Measurements from ENCODE around the gene CANT1.
"Not testable (repeated sequence)": the region's sequence is repeated elsewhere in the genome, so short reads cannot be mapped to it uniquely, and the experiment has no call there.

CANT1 gene

DNA sequence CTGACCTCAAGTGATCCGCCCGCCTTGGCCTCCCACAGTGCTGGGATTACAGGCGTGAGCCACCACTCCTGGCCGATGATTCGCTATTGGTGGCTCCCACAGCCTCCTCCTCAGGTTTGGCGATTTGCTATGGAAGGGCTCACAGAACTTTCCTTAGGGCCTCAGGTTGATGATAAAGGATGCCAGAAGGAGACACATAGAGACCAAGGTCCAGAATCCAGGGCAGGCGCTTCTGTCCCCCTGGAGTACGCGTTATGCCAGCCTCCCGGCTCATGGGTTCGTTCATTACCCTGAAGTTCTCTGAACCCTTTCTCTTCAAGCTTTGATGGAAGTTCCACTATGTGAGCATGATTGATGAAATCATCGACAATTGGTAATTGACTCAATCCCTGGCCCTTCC lies 49.8 kb downstream of the CANT1 start:
- DNase-seq (ENCODE audit: low read depth in 2 of 2), result no peak

DNA sequence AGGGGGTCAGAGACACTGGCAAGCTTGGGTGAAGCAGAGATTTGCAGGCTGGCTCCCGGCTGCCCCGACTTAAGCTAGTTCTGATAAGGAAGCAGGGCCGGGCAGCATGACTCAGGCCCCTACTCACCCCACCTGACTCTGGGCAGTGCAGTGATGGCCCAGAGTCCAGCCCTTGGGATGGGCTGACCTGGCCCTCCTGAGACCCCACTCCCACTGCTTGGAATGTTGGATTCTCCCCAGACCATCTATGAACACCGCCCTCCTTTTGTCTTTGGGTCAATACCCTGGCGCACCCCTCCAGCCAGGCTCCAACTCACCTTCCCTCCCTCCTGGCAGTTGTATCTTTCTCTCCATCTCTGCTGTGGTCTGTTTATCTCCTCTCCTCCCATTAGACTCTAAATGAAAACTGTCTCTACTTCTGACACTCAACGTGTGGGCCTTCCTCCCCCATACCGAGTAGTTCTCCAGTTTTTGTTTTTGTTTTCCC lies 50.9 kb downstream of the CANT1 start:
- no peak for DNase-seq (ENCODE audit: low read depth in 2 of 2)

DNA sequence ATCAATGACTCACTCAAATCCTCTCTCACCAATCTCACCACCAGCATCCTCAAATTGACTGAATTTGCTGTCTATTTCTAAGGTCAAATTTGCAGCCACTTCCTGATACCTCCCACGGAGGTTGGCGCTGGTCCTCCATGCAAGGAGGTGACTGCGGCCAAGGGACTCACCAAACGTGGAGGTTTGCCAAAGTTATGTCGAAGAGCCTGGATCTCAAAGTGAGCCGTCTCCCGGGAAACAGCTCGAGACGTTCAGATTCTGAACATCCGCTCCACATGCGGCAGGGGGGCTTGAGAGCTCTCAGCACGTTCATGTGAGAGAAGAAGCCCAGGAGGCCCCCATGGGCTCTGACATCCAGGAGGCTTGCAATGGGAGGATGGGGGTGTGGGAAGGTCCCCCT lies 52.4 kb downstream of the CANT1 start:
- no peak for DNase-seq (ENCODE audit: low read depth in 2 of 2)

DNA sequence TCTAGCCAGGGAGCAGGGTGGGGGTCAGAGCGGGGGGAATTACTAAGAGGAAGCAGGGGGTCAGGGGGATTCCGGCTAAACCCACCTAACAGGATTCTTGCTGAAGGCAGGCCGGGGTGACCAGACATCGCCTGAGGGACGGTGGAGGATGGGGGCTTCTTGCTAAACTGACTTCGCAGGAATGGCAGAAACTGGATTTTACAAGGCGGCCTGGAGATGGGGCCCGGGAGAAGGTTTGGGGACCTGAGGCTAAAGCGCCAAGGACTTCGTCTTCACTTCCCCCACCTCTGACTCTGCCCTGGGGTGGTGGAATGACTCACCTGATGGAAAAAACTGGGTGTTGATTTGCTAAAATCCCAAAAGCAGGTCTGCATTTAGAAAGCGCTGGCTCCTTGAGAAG lies 53.3 kb downstream of the CANT1 start:
- no peak for DNase-seq (ENCODE audit: low read depth in 2 of 2)

DNA sequence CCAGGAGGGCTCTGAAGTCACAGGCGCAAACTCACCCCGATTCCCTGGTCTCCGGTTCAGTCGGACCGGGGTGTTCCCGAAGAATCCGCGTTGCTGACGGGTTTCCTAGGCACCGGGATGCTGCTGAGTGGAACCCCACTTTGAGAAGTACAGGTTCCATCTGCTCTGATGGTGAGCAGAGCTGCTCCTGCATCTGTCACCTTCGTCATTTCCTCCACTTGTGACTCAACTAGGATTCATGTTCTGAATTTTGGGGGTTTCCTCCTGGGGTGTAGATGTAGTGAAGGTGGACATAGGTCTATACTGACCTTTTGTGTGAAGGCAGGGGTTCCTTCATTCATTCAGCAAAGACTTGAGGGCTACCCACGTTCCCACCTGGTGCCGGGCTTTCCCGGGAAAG lies 54.9 kb downstream of the CANT1 start:
- no peak for DNase-seq (ENCODE audit: low read depth in 2 of 2)

DNA sequence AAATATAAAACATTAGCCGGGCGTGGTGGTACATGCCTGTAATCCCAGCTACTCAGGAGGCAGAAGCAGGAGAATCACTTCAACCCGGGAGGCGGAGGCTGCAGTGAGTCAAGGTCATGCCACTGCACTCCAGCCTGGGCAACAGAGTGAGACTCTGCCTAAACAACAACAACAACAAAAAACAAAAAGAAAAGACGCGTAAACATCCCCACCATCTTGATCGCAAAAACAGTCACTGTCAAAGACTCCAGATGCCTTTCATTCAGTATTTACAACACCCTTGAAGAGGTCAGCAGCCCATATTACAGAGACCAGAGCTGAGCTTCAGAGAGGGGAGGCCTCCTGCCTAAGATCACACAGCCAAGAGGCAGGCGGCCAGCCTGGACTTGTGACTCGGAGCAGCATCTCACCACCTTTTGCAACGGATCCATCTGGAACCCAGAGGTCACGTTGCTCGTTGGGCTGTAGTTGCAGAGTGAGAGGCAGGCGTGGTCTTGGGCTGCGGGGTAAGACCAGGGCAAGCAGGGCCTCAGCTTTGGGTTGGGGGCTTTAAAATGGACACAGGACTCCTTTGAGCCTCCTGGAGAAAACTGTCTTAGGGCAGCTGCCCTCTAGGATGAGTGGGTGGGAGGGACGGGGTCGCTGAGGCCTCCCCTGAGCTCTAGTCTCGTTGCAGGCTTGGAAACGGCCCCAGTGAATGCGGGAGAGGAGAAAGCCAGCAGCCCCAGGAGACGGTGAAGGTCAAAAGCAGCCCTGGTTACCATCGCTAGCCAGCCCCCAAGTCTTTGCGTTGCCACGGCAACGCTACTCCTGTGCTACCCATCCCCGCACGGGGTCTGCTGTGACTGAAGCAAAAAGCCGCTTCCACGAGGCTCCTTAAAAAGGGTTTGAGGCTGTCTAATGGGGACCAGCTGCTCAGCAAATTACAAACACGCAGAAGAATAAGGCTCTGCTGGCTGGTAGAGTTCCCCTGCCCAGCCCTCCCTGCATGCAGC lies 55.9 kb downstream of the CANT1 start:
- no peak for DNase-seq (ENCODE audit: low read depth in 2 of 2)

DNA sequence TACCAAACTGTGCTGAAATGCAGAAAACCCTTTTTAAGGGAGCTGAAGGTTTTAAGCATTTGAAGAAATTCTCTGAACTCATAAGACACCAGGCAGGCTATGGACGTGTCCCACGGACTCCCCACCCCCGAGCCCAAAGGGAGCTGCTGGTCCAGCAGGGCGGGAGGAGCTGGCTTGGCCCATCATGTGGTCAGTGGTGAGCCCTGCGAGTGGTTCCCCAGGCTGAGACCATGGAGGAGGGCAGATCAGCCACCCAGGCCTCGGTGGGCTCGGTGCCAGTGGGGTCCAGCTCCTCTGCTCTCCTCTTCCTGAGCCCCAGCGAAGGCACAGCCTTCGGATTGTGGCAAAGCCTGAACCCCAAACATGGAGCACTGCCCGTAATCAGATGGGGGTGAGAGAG lies 56.9 kb downstream of the CANT1 start:
- DNase-seq (ENCODE audit: low read depth in 2 of 2), result no peak

DNA sequence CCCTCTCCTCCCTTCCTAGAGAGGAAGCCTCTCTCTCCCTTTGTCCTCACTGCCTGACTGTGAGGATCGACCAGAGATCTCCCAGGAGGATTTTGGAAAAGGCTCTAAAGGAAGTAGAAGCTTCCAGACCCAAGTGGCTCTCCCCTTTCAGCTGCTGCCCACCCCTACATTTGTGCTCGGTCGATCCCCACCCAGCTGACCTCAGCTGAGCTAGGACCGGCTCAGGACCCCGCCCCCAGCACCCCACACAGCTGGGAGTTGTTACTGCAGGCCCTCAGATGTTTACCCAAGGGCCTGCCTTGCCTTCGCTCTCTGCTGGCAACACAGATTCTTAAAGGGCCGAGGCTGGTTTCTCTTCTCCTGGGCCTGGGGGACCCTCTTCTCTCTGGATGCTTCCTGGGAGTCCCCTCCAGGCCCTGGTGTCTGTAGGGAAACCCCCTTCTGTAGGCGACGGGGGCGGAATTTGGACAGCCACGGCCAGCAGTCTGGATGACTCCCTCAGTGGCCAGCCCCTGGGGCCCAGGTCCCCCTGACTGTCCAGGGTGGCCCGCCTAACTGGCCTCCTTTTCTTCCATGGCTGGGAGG lies 57.5 kb downstream of the CANT1 start:
- no peak for DNase-seq (ENCODE audit: low read depth in 2 of 2)

DNA sequence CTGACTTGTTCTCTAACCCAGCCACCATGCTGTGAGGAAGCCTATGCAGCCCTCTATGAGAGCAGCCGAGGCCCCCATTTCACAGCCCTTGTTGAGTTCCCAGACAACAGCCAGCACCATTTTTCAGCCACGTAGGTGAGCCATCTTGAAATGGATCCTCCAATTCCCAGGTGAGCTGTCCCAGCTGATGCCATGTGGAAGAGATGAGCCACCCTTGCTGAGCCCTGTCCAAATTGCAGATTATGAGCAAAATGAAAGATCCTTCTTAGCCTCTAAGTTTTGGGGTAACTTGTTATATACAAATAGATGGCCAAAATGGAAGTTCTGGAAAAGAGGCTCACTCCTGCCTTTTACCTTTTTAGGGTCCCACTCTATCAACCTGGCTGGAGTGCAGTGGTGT lies 58.7 kb downstream of the CANT1 start:
- no peak for DNase-seq (ENCODE audit: low read depth in 2 of 2)

DNA sequence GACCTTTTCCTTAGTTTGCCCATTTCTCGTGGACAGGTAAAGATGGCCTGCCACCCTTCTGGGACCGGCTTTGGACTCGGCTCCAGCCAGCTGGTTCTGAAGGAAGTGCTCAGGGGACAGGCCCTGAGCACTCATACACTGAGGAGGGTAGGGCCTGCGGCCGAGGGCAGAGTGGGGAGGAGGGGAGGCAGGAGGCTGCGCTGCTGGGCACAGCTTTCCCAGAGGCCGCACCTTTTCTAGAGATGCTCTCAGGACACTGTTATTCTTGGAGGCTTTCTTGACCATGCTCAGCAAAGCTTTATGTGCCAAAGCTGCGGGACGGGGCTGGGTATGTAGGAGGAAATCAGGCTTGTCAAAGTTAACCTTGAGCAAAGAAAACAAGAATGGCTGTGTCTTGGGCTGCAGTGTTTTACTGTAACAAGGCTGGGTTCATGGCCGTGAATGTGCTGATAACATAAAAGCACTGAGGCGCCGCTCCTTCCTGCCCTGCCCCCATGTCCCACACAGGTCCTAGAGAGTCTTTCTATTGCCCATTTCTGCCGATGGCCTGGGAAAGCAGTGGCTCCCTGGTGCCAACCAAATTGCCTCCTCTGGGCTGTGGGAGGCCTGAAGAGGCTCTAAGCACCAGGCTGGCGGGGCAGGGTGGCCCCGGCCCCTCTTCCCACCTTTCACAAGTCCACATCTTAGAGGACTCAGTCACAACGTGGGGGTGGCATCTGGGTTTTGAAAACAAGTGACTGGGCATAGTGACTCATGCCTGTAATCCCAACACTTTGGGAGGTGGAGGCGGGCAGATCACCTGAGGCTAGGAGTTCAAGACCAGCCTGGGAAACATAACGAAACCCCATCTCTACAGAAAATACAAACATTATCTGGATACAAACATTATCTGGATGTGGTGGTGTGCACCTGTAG lies 62.1 kb downstream of the CANT1 start:
- no peak for DNase-seq (ENCODE audit: low read depth in 2 of 2)

DNA sequence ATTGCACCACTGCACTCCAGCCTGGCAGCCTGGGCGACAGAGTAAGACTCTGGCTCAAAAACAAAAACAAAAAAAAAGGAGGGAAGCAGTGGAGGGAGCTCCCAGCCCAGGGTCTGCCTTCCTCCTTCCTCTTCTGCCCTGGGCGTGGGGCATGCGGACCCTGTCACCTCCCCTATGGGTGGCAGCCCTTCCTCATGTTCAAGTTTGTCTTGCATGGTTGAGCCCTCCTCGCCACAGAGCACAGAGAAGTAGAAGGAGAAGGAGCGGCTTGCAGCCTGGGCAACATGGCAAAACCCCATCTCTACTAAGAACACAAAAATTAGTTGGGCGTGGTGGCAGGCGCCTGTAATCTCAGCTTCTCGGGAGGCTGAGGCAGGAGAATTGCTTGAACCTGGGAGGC lies 62.9 kb downstream of the CANT1 start:
- DNase-seq (ENCODE audit: low read depth in 2 of 2), result no peak

DNA sequence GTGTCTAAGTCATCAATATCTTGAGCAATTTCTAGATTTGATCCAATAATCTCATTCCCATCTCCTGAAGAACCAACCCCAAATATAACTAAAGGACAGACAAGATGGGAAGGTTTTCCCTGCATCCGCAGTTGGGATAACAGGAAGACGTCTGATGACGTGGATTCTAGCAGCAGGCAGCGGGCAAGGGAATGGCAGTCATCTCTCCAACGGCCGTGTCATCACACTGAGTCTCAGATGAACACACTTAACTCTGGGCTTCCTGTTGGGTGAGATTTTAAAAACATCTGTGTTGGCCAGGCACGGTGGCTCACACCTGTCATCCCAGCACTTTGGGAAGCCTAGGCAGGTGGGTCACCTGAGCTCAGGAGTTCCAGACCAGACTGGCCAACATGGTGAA lies 63.4 kb downstream of the CANT1 start:
- no peak for DNase-seq (ENCODE audit: low read depth in 2 of 2)

DNA sequence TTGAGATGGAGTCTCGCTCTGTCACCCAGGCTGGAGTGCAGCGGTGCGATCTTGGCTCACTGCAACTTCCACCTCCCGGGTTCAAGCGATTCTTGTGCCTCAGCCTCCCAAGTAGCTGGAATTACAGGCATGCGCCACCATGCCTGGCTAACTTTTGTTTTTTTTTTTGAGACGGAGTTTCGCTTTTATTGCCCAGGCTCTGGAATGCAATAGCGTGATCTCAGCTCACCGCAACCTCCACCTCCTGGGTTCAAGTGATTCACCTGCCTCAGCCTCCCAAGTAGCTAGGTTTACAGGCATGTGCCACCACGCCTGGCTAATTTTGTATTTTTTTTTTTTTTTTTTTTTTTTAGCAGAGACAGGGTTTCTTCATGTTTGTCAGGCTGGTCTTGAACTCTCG lies 64.1 kb downstream of the CANT1 start:
- not testable (repeated sequence) for DNase-seq (ENCODE audit: low read depth in 2 of 2)

DNA sequence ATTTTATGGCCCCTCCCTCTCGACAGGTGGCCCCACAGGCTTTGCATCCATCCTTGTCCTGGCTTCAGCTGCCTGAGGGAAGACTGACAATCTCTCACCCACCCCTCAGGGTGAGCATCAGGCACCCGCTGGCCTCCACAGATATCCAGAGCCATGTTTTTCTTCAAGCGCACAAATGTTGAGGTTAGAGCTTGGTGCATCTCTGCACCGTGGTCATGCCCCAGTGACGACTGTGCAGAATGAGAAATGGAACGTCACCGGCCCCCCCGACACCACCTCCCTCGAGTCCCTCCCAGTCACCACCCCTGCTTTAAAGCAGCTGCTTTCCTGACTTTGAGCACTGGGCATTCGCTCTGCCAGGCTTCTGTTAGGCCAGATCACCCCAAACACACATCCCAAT lies 64.6 kb downstream of the CANT1 start:
- DNase-seq (ENCODE audit: low read depth in 2 of 2), result no peak

DNA sequence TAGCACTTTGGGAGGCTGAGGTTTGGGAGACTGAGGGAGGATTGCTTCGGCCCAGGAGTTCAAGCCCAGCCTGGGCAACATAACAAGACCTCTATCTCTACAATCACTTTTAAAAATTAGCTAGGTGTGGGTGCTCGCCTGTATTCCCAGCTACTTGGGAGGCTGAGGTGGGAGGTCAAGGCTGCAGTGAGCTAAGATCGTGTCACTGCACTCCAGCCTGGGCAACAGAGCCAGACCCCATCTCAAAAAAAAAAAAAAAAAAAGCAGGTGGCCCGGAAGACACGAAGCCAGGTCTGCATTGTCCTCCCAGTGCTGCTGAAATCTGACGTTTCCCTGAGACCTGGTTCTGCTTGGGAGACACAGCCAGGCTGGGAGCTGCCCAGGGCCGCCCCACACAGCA lies 65.5 kb downstream of the CANT1 start:
- no peak for DNase-seq (ENCODE audit: low read depth in 2 of 2)

Measured in stimulated activated CD4-positive, alpha-beta T cell treated with anti-CD3 and anti-CD28 coated beads, Interleukin-1b, Interleukin-23, amount 100 ng/mL, for 1 hour (primary cell).